Uterus (tissue), 4 donors: ENCODE results near the gene FDX1. TPM values are rescaled to one million over a fixed set of nuclear protein-coding genes. Genes with fewer than 3 reads are reported as not detected.

Experiments
- DNase-seq, 2 donors: peaks; one replicate each; pipeline ENCODE4 v3.0.0-alpha.2; 2019 to 2020
- H3K27ac ChIP-seq, 2 donors: fragments of 200-600 bp; sonication (generic); 1 replicate in 1 of 2; 2 replicates in 1 of 2; pipeline ENCODE4 v1.5.1; 2016 to 2018
- H3K27me3 ChIP-seq, 2 donors: fragments of 200-600 bp; sonication (generic); one replicate each; pipeline ENCODE4 v1.5.1; 2018 to 2019; ENCODE audit warnings: control low read depth in 1 of 2
- H3K36me3 ChIP-seq, 2 donors: fragments of 200-600 bp; sonication (generic); one replicate each; pipeline ENCODE4 v1.5.1; 2019; ENCODE audit warnings: control low read depth in 1 of 2
- H3K4me1 ChIP-seq, 2 donors: fragments of 200-600 bp; sonication (generic); one replicate each; pipeline ENCODE4 v1.5.1; 2018 to 2019; ENCODE audit warnings: control low read depth in 1 of 2
- H3K4me3 ChIP-seq, 2 donors: fragments of 200-600 bp; sonication (generic); 1 replicate in 1 of 2; 2 replicates in 1 of 2; pipeline ENCODE4 v1.5.1; 2018 to 2019; ENCODE audit warnings: mild to moderate bottlenecking in 1 of 2
- H3K9me3 ChIP-seq, 2 donors: fragments of 200-600 bp; sonication (generic); one replicate each; pipeline ENCODE4 v1.5.1; 2019; ENCODE audit warnings: control low read depth in 1 of 2
- POLR2A ChIP-seq, 2 donors: fragments of 450-650 bp; IDR thresholded peaks; one replicate each; pipeline ENCODE4 v1.6.1; 2016; ENCODE audit warnings: antibody characterized with exemption in 2 of 2, mild to moderate bottlenecking in 1 of 2, moderate library complexity in 1 of 2
- intact Hi-C: fragments of 100-400 bp; cut with DNase I; formaldehyde crosslinking; loops from one replicate; pipeline ENCODE4 v1.15.1; 2023; ENCODE audit warnings: low total_unique reads
- total RNA-seq, 4 donors: library from RNA; depleted of rRNA in 3 of 4; stranded (reverse); fragments of >200 nt in 3 of 4; gene quantifications; one replicate each; pipeline versions ENCODE4 v1.1.0 to v1.2.4, GENCODE V29; 2014 to 2023
- TF ChIP-seq, protein P1 (sequence below), 4 experiments: fragments of 200-600 bp in 2 of 4; fragments of 450-650 bp in 2 of 4; sonication (generic) in 2 of 4; IDR thresholded peaks; one replicate each; pipeline ENCODE4 v1.5.1; 2016 to 2019; ENCODE audit warnings: antibody characterized with exemption in 4 of 4, mild to moderate bottlenecking in 2 of 4, moderate library complexity in 1 of 4
- donor health status: DM: yes; HTN: yes; CAD: no.

The FDX1 gene
- total RNA-seq, 4 donors from 2014 or later: 0.77 to 26.5 (median 15.4) TPM

- no peaks in the 10 kb centered on the region for H3K4me1 ChIP-seq
- intact Hi-C loops: no loop called here
- TF ChIP-seq, protein P1, sequence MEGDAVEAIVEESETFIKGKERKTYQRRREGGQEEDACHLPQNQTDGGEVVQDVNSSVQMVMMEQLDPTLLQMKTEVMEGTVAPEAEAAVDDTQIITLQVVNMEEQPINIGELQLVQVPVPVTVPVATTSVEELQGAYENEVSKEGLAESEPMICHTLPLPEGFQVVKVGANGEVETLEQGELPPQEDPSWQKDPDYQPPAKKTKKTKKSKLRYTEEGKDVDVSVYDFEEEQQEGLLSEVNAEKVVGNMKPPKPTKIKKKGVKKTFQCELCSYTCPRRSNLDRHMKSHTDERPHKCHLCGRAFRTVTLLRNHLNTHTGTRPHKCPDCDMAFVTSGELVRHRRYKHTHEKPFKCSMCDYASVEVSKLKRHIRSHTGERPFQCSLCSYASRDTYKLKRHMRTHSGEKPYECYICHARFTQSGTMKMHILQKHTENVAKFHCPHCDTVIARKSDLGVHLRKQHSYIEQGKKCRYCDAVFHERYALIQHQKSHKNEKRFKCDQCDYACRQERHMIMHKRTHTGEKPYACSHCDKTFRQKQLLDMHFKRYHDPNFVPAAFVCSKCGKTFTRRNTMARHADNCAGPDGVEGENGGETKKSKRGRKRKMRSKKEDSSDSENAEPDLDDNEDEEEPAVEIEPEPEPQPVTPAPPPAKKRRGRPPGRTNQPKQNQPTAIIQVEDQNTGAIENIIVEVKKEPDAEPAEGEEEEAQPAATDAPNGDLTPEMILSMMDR (IDR thresholded peaks at IDR 0.05): peak in 3 of 4 experiments; percentile 58 to 67 (median 63)
- TF ChIP-seq POLR2A (IDR thresholded peaks at IDR 0.05): no peak
Measured at GRCh38 chr11:110433393-110434333, 3.9 kb downstream of the FDX1 start.

DNA sequence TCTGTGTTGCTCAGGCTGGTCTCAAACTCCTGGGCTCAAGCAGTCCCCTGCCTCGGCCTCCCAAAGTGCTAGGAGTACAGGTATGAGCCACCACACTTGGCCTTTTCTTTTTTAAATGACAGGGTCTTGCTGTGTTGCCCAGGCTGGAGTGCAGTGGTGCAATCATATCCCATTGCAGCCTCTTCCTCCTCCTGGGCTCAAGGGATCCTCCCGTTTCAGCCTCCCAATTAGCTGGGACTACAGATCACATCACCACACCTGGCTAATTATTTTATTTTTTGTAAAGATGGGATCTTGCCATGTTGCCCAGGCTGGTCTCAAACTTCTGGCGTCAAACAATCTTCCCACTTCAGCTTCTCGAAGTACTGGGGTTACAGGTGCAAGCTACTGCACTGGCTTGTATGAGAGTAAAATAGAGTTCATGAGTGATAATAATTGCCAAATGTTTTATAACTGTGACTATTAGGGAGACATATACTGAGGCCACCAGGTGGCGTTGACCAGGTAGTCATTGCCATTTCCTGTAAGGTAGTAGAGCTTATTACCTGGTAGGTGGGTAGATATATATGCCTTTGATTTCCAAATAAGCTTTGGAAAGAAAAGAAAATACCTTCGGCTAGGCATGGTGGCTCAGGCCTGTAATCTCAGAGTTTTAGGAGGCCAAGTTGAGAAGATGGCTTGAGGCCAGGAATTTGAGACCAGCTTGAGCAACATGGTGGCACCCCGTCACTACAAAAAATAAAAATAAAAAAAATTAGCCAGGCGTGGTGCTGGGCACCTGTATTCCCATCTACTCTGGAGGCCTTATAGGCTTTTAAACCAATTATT, 5.4 kb downstream of the FDX1 start:
- no peak overlapping the region for H3K27ac ChIP-seq
- no peak for DNase-seq
- no peaks in the 10 kb centered on the region for H3K4me1 ChIP-seq
- no peaks in the 10 kb centered on the region for H3K9me3 ChIP-seq
- TF ChIP-seq, protein P1 (IDR thresholded peaks at IDR 0.05): no peak
- no peak for TF ChIP-seq POLR2A (IDR thresholded peaks at IDR 0.05)
- intact Hi-C loops: no loop called here
- no peak overlapping the region for H3K4me3 ChIP-seq
- H3K36me3 ChIP-seq: no peaks in the 10 kb centered on the region
- no peaks in the 10 kb centered on the region for H3K27me3 ChIP-seq

More at GRCh38 chr11:110433393-110434333, 3.9 kb downstream of the FDX1 start:
- no peaks in the 10 kb centered on the region for H3K27me3 ChIP-seq
- no peaks in the 10 kb centered on the region for H3K9me3 ChIP-seq
- no peak for DNase-seq
- H3K36me3 ChIP-seq: no peaks in the 10 kb centered on the region
- no peak overlapping the region for H3K4me3 ChIP-seq
- H3K27ac ChIP-seq: no peak overlapping the region

DNA sequence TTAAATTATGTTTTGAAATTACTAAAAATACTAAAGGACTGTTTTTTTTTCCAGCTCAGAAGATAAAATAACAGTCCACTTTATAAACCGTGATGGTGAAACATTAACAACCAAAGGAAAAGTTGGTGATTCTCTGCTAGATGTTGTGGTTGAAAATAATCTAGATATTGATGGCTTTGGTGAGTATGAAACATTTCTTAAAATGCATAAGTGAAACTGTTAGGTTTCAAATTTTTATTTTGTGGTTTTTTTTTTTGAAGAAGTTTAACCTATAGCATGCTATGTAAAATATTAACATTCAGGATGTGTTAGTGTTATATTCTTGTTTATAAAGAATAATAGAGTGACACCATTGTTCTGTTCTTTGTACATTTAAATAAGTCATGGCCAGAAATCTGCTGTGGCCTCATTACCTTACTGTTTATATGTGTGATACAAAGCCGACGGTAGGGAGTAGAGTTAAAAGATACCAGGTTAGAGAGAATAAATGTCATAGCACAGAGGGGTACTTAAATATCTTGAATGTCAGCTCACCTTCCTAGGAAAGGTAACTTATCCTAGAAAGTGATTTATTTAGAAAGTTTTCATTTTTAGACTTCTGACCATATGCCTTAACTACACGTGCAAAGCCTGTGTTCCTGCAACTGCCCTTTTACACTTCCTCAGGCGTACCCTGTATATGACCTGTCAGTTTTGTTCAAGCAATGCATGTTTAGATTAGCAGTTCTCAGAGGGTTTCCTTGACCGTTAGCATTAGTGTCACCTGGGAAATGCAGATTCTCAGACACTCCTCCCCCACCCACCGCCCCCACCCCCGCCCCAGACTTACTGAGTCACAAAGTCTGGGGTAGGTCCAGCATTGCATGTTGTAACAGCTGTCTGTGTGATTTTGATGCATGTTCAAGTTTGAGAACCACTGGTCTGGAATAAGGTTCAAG, 6.3 kb downstream of the FDX1 start:
- H3K4me3 ChIP-seq: no peak overlapping the region
- DNase-seq: no peak
- no peaks in the 10 kb centered on the region for H3K27me3 ChIP-seq
- no peaks in the 10 kb centered on the region for H3K4me1 ChIP-seq
- TF ChIP-seq POLR2A (IDR thresholded peaks at IDR 0.05): no peak
- TF ChIP-seq, protein P1 (IDR thresholded peaks at IDR 0.05): no peak
- no peaks in the 10 kb centered on the region for H3K36me3 ChIP-seq
- intact Hi-C loops: no loop called here
- no peaks in the 10 kb centered on the region for H3K9me3 ChIP-seq
- no peak overlapping the region for H3K27ac ChIP-seq

DNA sequence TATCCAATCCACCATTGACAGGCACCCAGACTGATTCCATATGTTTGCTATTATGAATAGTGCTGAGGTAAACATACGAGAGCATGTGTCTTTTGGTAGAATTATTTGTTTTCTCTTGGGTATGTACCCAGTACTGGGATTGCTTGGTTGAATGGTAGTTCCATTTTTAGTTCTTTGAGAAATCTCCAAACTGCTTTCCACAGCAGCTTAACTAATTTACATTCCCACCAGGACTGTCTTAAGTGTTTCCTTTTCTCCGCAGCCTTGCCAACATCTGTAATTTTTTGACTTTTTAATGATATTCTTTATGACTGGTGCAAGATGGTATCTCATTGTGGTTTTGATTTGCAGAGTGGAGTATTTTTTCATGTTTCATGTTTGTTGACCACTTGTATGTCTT, 8.3 kb downstream of the FDX1 start:
- Histone ChIP-seq H3K4me1 (no peaks in the 10 kb centered on the region), H3K27ac (no peak overlapping the region), H3K9me3 (no peaks in the 10 kb centered on the region), H3K4me3 (no peak overlapping the region), H3K36me3 (no peaks in the 10 kb centered on the region), H3K27me3 (no peaks in the 10 kb centered on the region)
- DNase-seq: no peak
- intact Hi-C loops: no loop called here
- TF ChIP-seq, protein P1 (IDR thresholded peaks at IDR 0.05): no peak
- no peak for TF ChIP-seq POLR2A (IDR thresholded peaks at IDR 0.05)
